Activated CD4-positive, CD25-positive, alpha-beta regulatory T cell (primary cell): ENCODE data around the gene SHROOM3.

Source experiments
- DNase-seq, 4 experiments: peaks; one replicate each; lab custom pipeline; 2025; lab: John Stamatoyannopoulos, UW

SHROOM3 gene

GRCh38 chr4:76663824-76664223, 228.8 kb downstream of the SHROOM3 start:
- no peak for DNase-seq

GRCh38 chr4:76665153-76665552, 230.1 kb downstream of the SHROOM3 start:
- no peak for DNase-seq

GRCh38 chr4:76665721-76666120, 230.7 kb downstream of the SHROOM3 start:
- no peak for DNase-seq

GRCh38 chr4:76666944-76667532, 232.0 kb downstream of the SHROOM3 start:
- no peak for DNase-seq

GRCh38 chr4:76670631-76671030, 235.6 kb downstream of the SHROOM3 start:
- no peak for DNase-seq

GRCh38 chr4:76673362-76673761, 238.3 kb downstream of the SHROOM3 start:
- no peak for DNase-seq

GRCh38 chr4:76674983-76675382, 240.0 kb downstream of the SHROOM3 start:
- DNase-seq, result no peak

GRCh38 chr4:76677571-76678326, 242.7 kb downstream of the SHROOM3 start:
- DNase-seq, result no peak

GRCh38 chr4:76679691-76680090, 244.7 kb downstream of the SHROOM3 start:
- DNase-seq, result no peak

- DNase-seq, result no peak
These were observed 245.9 kb downstream of the SHROOM3 start for GRCh38 chr4:76680952-76681351.

GRCh38 chr4:76681996-76682395, 247.0 kb downstream of the SHROOM3 start:
- no peak for DNase-seq

- no peak for DNase-seq
These were observed 248.1 kb downstream of the SHROOM3 start for GRCh38 chr4:76683144-76683543.

GRCh38 chr4:76687746-76688448, 252.9 kb downstream of the SHROOM3 start:
- no peak for DNase-seq

- no peak for DNase-seq
These were observed 253.7 kb downstream of the SHROOM3 start for GRCh38 chr4:76688619-76689144.

- no peak for DNase-seq
These were observed 254.3 kb downstream of the SHROOM3 start for GRCh38 chr4:76689145-76689817.

- DNase-seq, result no peak
These were observed 255.2 kb downstream of the SHROOM3 start for GRCh38 chr4:76690011-76690905.

- DNase-seq, result no peak
These were observed 255.9 kb downstream of the SHROOM3 start for GRCh38 chr4:76690906-76691275.

GRCh38 chr4:76691807-76692582, 257.0 kb downstream of the SHROOM3 start:
- DNase-seq, result no peak

- no peak for DNase-seq
These were observed 257.7 kb downstream of the SHROOM3 start for GRCh38 chr4:76692761-76693160.

GRCh38 chr4:76694056-76694455, 259.0 kb downstream of the SHROOM3 start:
- DNase-seq, result no peak

GRCh38 chr4:76696109-76696508, 261.1 kb downstream of the SHROOM3 start:
- no peak for DNase-seq
